HepG2 (cell line): ENCODE data around the gene ZNF132. TPM values are rescaled to one million over a fixed set of nuclear protein-coding genes. Genes with fewer than 3 reads are reported as not detected.

Experiments used
- ARNT ChIP-seq: fragments of 450-650 bp; IDR thresholded peaks from 2 replicates; pipeline ENCODE4 v1.6.1; 2017
- ARNT2 ChIP-seq: sonication (generic); formaldehyde crosslinking; IDR thresholded peaks from 2 replicates; pipeline ENCODE4 v1.8.0; 2022; ENCODE audit warnings: mild to moderate bottlenecking, low read depth, missing genetic modification reagents, moderate library complexity
- ELF1 ChIP-seq: sonication (generic); formaldehyde crosslinking; IDR thresholded peaks from 2 replicates; pipeline ENCODE4 v1.4.0; 2020; ENCODE audit warnings: missing genetic modification reagents
- JARID2 ChIP-seq: sonication (generic); formaldehyde crosslinking; IDR thresholded peaks from 2 replicates; pipeline ENCODE4 v1.8.1; 2023; ENCODE audit warnings: missing genetic modification reagents, inconsistent platforms; ENCODE audit not compliant: insufficient replicate concordance
- PRMT3 ChIP-seq: sonication (generic); formaldehyde crosslinking; IDR thresholded peaks from 2 replicates; pipeline ENCODE4 v1.8.1; 2022; ENCODE audit warnings: low read depth, mild to moderate bottlenecking, moderate library complexity, missing genetic modification reagents, borderline replicate concordance
- SMARCC2 ChIP-seq: fragments of 450-650 bp; IDR thresholded peaks from 2 replicates; pipeline ENCODE4 v1.6.1; 2017; ENCODE audit warnings: antibody characterized with exemption, mild to moderate bottlenecking
- STAT5B ChIP-seq: sonication (generic); formaldehyde crosslinking; IDR thresholded peaks from 2 replicates; pipeline ENCODE4 v1.4.0; 2020; ENCODE audit warnings: missing genetic modification reagents
- YEATS2 ChIP-seq: sonication (generic); formaldehyde crosslinking; IDR thresholded peaks from 2 replicates; pipeline ENCODE4 v1.4.0; 2020; ENCODE audit warnings: missing genetic modification reagents, borderline replicate concordance
- ZFP37 ChIP-seq: sonication (generic); formaldehyde crosslinking; IDR thresholded peaks from 2 replicates; pipeline ENCODE4 v1.4.0; 2020; ENCODE audit warnings: missing genetic modification reagents, borderline replicate concordance
- ZNF20 ChIP-seq: sonication (generic); formaldehyde crosslinking; IDR thresholded peaks from 2 replicates; pipeline ENCODE4 v1.4.0; 2020; ENCODE audit warnings: mild to moderate bottlenecking, moderate library complexity, missing genetic modification reagents
- ZNF3 ChIP-seq: IDR thresholded peaks from 2 replicates; pipeline ENCODE4 v1.7.0; 2017; ENCODE audit warnings: inconsistent platforms
- ZNF337 ChIP-seq: sonication (generic); formaldehyde crosslinking; IDR thresholded peaks from 2 replicates; pipeline ENCODE4 v1.5.1; 2020; ENCODE audit warnings: missing genetic modification reagents, low read depth, mild to moderate bottlenecking, borderline replicate concordance
- ZNF430 ChIP-seq: sonication (generic); formaldehyde crosslinking; IDR thresholded peaks from 2 replicates; pipeline ENCODE4 v1.9.0; 2021; ENCODE audit warnings: mild to moderate bottlenecking, missing genetic modification reagents
- ZNF552 ChIP-seq: sonication (generic); formaldehyde crosslinking; IDR thresholded peaks from 2 replicates; pipeline ENCODE4 v1.9.0; 2022; ENCODE audit warnings: missing genetic modification reagents, mild to moderate bottlenecking, borderline replicate concordance
- polyA plus RNA-seq, 8 experiments: library from polyadenylated mRNA; depleted of rRNA in 3 of 8; stranded (reverse) in 7 of 8; unstranded in 1 of 8; fragments of >200 nt; fragmentation: Illumina TruSeq in 4 of 8; extraction: Trizol in 4 of 8; gene quantifications; 2 replicates each; pipeline versions ENCODE4 v1.2.1 to v1.2.3, GENCODE V29; 2011 to 2016; ENCODE audit warnings: low read depth in 4 of 8, missing spikeins in 1 of 8, mixed read lengths in 1 of 8; ENCODE audit not compliant: insufficient read depth in 1 of 8
- total RNA-seq, 5 experiments: library from RNA; depleted of rRNA; stranded (reverse); fragments of >200 nt; fragmentation: Illumina TruSeq; extraction: Trizol; gene quantifications; 2 replicates each; pipeline ENCODE4 v1.2.3, GENCODE V29; 2016; ENCODE audit warnings: low read depth in 1 of 5
- TF ChIP-seq, protein P1 (sequence below): sonication (generic); formaldehyde crosslinking; IDR thresholded peaks from 2 replicates; pipeline ENCODE4 v1.5.1; 2020; ENCODE audit warnings: mild to moderate bottlenecking, missing genetic modification reagents, moderate library complexity
- TF ChIP-seq, protein P2 (sequence below): sonication (generic); formaldehyde crosslinking; IDR thresholded peaks from 2 replicates; pipeline ENCODE4 v1.5.0; 2020; ENCODE audit warnings: mild to moderate bottlenecking, missing genetic modification reagents
- TF ChIP-seq, protein P3 (sequence below): IDR thresholded peaks from 2 replicates; pipeline ENCODE4 v1.6.1; 2016; ENCODE audit warnings: mild to moderate bottlenecking
- TF ChIP-seq, protein P4 (sequence below): sonication (generic); formaldehyde crosslinking; conservative IDR thresholded peaks from 2 replicates; pipeline ENCODE4 v1.4.0; 2020; ENCODE audit warnings: missing genetic modification reagents
- TF ChIP-seq, protein P5 (sequence below): sonication (generic); formaldehyde crosslinking; conservative IDR thresholded peaks from 2 replicates; pipeline ENCODE4 v1.8.1; 2023; ENCODE audit warnings: missing genetic modification reagents
- TF ChIP-seq, protein P6 (sequence below): sonication (generic); formaldehyde crosslinking; IDR thresholded peaks from 2 replicates; pipeline ENCODE4 v1.8.0; 2022; ENCODE audit warnings: mild to moderate bottlenecking, missing genetic modification reagents, moderate library complexity

ZNF132 gene
- total and polyA plus RNA-seq, 2 of the 13 experiments (the other 11 are each of a cell fraction or from before 2014, with no cell fraction given) = not detected

DNA sequence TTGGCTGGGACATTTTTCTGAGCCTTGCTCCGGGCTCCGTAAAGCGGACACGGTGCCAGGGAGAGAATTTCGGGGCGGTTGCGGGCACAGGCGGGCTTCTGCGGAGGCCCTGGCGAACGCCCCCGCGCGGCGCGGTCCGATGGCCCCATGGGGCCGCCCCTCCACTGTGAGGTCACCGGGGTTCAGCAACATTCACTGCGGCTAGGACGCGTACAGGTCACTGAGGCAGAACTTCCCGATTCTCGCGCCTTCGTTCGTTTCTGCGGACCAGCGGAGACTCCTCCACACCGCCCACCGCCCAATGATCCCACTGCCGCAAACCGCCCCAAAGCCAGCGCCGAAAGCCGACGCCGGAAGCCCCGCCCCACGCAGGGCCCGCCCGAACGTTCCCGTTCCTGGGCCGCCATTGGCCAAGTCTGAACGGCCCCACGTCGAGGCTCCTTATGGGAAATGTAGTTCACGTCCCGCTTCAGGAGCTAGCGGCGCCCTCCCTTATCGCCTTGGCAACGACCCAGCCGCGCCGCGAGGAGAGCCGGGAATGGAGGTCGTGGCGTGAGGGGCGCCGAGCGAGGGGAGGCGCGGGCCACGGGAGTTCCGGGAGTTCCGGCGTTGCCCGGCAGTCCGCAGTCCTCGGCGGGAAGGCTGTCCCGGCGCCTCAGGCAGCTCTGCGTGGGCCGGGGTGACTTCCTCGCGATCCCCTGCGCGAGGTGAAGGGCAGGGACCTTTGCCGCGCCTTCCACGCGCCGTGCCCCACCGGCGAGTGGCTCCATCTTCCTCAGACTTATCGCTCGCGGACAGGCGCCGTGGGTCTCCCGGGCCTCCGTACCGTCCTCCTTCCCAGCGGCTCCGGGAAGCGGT lies 31.6 kb downstream of the ZNF132 start, which contains the start of gene ZNF584 (continued):
- TF ChIP-seq, protein P1, sequence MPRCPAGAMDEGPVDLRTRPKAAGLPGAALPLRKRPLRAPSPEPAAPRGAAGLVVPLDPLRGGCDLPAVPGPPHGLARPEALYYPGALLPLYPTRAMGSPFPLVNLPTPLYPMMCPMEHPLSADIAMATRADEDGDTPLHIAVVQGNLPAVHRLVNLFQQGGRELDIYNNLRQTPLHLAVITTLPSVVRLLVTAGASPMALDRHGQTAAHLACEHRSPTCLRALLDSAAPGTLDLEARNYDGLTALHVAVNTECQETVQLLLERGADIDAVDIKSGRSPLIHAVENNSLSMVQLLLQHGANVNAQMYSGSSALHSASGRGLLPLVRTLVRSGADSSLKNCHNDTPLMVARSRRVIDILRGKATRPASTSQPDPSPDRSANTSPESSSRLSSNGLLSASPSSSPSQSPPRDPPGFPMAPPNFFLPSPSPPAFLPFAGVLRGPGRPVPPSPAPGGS (CRISPR knock-in tag) = no peak; the same call in none of the 2 replicates
- 0 out of 2 replicates have a peak, but pooled peaks have one; percentile 75 for TF ChIP-seq ZNF337
- 0 out of 2 replicates have a peak, but pooled peaks have one; percentile 38 for TF ChIP-seq ZNF20 (CRISPR knock-in tag)
- peak; percentile 55; the same call in 1 of the 2 replicates for TF ChIP-seq ARNT2 (CRISPR knock-in tag)
- TF ChIP-seq, protein P2, sequence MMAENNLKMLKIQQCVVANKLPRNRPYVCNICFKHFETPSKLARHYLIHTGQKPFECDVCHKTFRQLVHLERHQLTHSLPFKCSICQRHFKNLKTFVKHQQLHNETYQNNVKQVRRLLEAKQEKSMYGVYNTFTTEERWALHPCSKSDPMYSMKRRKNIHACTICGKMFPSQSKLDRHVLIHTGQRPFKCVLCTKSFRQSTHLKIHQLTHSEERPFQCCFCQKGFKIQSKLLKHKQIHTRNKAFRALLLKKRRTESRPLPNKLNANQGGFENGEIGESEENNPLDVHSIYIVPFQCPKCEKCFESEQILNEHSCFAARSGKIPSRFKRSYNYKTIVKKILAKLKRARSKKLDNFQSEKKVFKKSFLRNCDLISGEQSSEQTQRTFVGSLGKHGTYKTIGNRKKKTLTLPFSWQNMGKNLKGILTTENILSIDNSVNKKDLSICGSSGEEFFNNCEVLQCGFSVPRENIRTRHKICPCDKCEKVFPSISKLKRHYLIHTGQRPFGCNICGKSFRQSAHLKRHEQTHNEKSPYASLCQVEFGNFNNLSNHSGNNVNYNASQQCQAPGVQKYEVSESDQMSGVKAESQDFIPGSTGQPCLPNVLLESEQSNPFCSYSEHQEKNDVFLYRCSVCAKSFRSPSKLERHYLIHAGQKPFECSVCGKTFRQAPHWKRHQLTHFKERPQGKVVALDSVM (CRISPR knock-in tag) = peak; percentile 21; the same call in 1 of the 2 replicates
- peak; percentile 43; the same call in 1 of the 2 replicates for TF ChIP-seq YEATS2 (CRISPR knock-in tag)
- no peak for TF ChIP-seq SMARCC2
- TF ChIP-seq ZNF430 (CRISPR knock-in tag) = no peak
- TF ChIP-seq ZNF3 = no peak
- TF ChIP-seq, protein P3, sequence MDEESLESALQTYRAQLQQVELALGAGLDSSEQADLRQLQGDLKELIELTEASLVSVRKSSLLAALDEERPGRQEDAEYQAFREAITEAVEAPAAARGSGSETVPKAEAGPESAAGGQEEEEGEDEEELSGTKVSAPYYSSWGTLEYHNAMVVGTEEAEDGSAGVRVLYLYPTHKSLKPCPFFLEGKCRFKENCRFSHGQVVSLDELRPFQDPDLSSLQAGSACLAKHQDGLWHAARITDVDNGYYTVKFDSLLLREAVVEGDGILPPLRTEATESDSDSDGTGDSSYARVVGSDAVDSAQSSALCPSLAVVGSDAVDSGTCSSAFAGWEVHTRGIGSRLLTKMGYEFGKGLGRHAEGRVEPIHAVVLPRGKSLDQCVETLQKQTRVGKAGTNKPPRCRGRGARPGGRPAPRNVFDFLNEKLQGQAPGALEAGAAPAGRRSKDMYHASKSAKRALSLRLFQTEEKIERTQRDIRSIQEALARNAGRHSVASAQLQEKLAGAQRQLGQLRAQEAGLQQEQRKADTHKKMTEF (CRISPR knock-in tag) = peak; percentile 13
- TF ChIP-seq, protein P4, sequence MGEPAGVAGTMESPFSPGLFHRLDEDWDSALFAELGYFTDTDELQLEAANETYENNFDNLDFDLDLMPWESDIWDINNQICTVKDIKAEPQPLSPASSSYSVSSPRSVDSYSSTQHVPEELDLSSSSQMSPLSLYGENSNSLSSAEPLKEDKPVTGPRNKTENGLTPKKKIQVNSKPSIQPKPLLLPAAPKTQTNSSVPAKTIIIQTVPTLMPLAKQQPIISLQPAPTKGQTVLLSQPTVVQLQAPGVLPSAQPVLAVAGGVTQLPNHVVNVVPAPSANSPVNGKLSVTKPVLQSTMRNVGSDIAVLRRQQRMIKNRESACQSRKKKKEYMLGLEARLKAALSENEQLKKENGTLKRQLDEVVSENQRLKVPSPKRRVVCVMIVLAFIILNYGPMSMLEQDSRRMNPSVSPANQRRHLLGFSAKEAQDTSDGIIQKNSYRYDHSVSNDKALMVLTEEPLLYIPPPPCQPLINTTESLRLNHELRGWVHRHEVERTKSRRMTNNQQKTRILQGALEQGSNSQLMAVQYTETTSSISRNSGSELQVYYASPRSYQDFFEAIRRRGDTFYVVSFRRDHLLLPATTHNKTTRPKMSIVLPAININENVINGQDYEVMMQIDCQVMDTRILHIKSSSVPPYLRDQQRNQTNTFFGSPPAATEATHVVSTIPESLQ (CRISPR knock-in tag) = no peak
- TF ChIP-seq PRMT3 (CRISPR knock-in tag) = no peak
- TF ChIP-seq ELF1 (CRISPR knock-in tag) = peak; percentile 87
- TF ChIP-seq, protein P5, sequence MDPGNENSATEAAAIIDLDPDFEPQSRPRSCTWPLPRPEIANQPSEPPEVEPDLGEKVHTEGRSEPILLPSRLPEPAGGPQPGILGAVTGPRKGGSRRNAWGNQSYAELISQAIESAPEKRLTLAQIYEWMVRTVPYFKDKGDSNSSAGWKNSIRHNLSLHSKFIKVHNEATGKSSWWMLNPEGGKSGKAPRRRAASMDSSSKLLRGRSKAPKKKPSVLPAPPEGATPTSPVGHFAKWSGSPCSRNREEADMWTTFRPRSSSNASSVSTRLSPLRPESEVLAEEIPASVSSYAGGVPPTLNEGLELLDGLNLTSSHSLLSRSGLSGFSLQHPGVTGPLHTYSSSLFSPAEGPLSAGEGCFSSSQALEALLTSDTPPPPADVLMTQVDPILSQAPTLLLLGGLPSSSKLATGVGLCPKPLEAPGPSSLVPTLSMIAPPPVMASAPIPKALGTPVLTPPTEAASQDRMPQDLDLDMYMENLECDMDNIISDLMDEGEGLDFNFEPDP (CRISPR knock-in tag) = no peak
- no peak for TF ChIP-seq ZFP37 (CRISPR knock-in tag)
- TF ChIP-seq ZNF552 (CRISPR knock-in tag) = no peak
- no peak for TF ChIP-seq STAT5B
- TF ChIP-seq, protein P6, sequence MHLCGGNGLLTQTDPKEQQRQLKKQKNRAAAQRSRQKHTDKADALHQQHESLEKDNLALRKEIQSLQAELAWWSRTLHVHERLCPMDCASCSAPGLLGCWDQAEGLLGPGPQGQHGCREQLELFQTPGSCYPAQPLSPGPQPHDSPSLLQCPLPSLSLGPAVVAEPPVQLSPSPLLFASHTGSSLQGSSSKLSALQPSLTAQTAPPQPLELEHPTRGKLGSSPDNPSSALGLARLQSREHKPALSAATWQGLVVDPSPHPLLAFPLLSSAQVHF (CRISPR knock-in tag) = no peak
- no peak for TF ChIP-seq JARID2 (CRISPR knock-in tag)
- TF ChIP-seq ARNT = no peak
